HEK293T (cell line): ENCODE data around the gene KCNQ1.

Experiments
- ARNT ChIP-seq: fragments of 450-650 bp; IDR thresholded peaks from 2 replicates; pipeline ENCODE4 v1.6.1; 2017; ENCODE audit warnings: mild to moderate bottlenecking
- BHLHE40 ChIP-seq: fragments of 450-650 bp; IDR thresholded peaks from 2 replicates; pipeline ENCODE4 v1.6.1; 2016; ENCODE audit warnings: mild to moderate bottlenecking, moderate library complexity, borderline replicate concordance
- ELF4 ChIP-seq: fragments of 450-650 bp; IDR thresholded peaks from 2 replicates; pipeline ENCODE4 v1.6.1; 2017; ENCODE audit warnings: antibody characterized with exemption
- FOXA1 ChIP-seq: fragments of 450-650 bp; IDR thresholded peaks from 2 replicates; pipeline ENCODE4 v1.6.1; 2016; ENCODE audit warnings: mild to moderate bottlenecking
- FOXK2 ChIP-seq: fragments of 450-650 bp; IDR thresholded peaks from 2 replicates; pipeline ENCODE4 v1.6.1; 2016; ENCODE audit warnings: mild to moderate bottlenecking
- FOXM1 ChIP-seq: fragments of 450-650 bp; IDR thresholded peaks from 2 replicates; pipeline ENCODE4 v1.6.1; 2017; ENCODE audit warnings: mild to moderate bottlenecking, borderline replicate concordance
- HDGF ChIP-seq: fragments of 450-650 bp; IDR thresholded peaks from 2 replicates; pipeline ENCODE4 v1.6.1; 2017; ENCODE audit warnings: antibody characterized with exemption, borderline replicate concordance
- L3MBTL2 ChIP-seq: fragments of 450-650 bp; conservative IDR thresholded peaks from 2 replicates; pipeline ENCODE4 v1.6.1; 2016; ENCODE audit warnings: mild to moderate bottlenecking
- NFRKB ChIP-seq: fragments of 450-650 bp; IDR thresholded peaks from 2 replicates; pipeline ENCODE4 v1.6.1; 2016; ENCODE audit warnings: mild to moderate bottlenecking, moderate library complexity
- PKNOX1 ChIP-seq: fragments of 450-650 bp; IDR thresholded peaks from 2 replicates; pipeline ENCODE4 v1.6.1; 2016
- SP1 ChIP-seq: fragments of 450-650 bp; IDR thresholded peaks from 2 replicates; pipeline ENCODE4 v1.6.1; 2017
- SUZ12 ChIP-seq: fragments of 450-650 bp; IDR thresholded peaks from 2 replicates; pipeline ENCODE4 v1.6.1; 2016; ENCODE audit warnings: mild to moderate bottlenecking
- TARDBP ChIP-seq: fragments of 450-650 bp; IDR thresholded peaks from 2 replicates; pipeline ENCODE4 v1.6.1; 2016
- ZNF384 ChIP-seq: fragments of 450-650 bp; IDR thresholded peaks from 2 replicates; pipeline ENCODE4 v1.6.1; 2016

- no peak for TF ChIP-seq SP1
- no peak for TF ChIP-seq TARDBP
- no peak for TF ChIP-seq FOXM1
- no peak for TF ChIP-seq FOXA1
- no peak for TF ChIP-seq ELF4
- TF ChIP-seq ARNT, result no peak
- no peak for TF ChIP-seq SUZ12
- TF ChIP-seq HDGF, result no peak
- no peak for TF ChIP-seq L3MBTL2
- TF ChIP-seq BHLHE40, result no peak
- TF ChIP-seq PKNOX1, result no peak
- TF ChIP-seq NFRKB, result no peak
- no peak for TF ChIP-seq FOXK2
- TF ChIP-seq ZNF384, result no peak
These were observed 408.6 kb downstream of the KCNQ1 start for GRCh38 chr11:2853401-2853800.
